Spinal cord (tissue), 10 donors: ENCODE measurements around the gene THSD1. TPM values are rescaled to one million over a fixed set of nuclear protein-coding genes. Genes with fewer than 3 reads are reported as not detected.
"Not testable (repeated sequence)": the region's sequence is repeated elsewhere in the genome, so short reads cannot be mapped to it uniquely, and the experiment has no call there.

ENCODE experiments used
- DNase-seq, 6 donors: peaks; one replicate each; pipeline versions ENCODE4 v3.0.0 to v3.0.0-alpha.2; 2013 to 2015; ENCODE audit warnings: low spot score in 6 of 6, low read depth in 4 of 6
- H3K27ac ChIP-seq: one replicate; pipeline ENCODE4 v1.5.1; 2013; ENCODE audit warnings: low read depth, low read length, control low read depth
- H3K27me3 ChIP-seq: one replicate; pipeline ENCODE4 v1.6.1; 2013; ENCODE audit warnings: low read length; ENCODE audit not compliant: control insufficient read depth, insufficient read depth
- H3K36me3 ChIP-seq: one replicate; pipeline ENCODE4 v1.6.1; 2013; ENCODE audit warnings: low read length; ENCODE audit not compliant: control insufficient read depth, insufficient read depth
- H3K4me1 ChIP-seq: one replicate; pipeline ENCODE4 v1.6.1; 2013; ENCODE audit warnings: low read length; ENCODE audit not compliant: control insufficient read depth, insufficient read depth
- H3K4me3 ChIP-seq: one replicate; pipeline ENCODE4 v1.5.1; 2013; ENCODE audit warnings: low read depth, low read length, control low read depth
- H3K9me3 ChIP-seq: one replicate; pipeline ENCODE4 v1.6.1; 2013; ENCODE audit warnings: low read length; ENCODE audit not compliant: control insufficient read depth, insufficient read depth
- WGBS: methylation state at CpG from one replicate; pipeline ENCODE4 v1.1.5; 2013; ENCODE audit warnings: missing lambda C conversion rate; ENCODE audit not compliant: insufficient coverage; 5-methylcytosine and 5-hydroxymethylcytosine counted together
- polyA plus RNA-seq, 2 donors: library from polyadenylated mRNA; unstranded; fragments of 120-200 nt; gene quantifications; one replicate each; pipeline ENCODE4 v1.2.1, GENCODE V29; 2013; ENCODE audit not compliant: insufficient read length in 2 of 2
- total RNA-seq, 2 donors: library from RNA; depleted of rRNA in 1 of 2; stranded (reverse); fragments of 120-200 nt in 1 of 2; fragments of >200 nt in 1 of 2; gene quantifications; one replicate each; pipeline versions ENCODE4 v1.2.3 to v1.2.4, GENCODE V29; 2013 to 2014
- donor health status: healthy.

THSD1 gene
- total and polyA plus RNA-seq, 4 donors = 10.0 to 20.5 (median 13.2) TPM

DNA sequence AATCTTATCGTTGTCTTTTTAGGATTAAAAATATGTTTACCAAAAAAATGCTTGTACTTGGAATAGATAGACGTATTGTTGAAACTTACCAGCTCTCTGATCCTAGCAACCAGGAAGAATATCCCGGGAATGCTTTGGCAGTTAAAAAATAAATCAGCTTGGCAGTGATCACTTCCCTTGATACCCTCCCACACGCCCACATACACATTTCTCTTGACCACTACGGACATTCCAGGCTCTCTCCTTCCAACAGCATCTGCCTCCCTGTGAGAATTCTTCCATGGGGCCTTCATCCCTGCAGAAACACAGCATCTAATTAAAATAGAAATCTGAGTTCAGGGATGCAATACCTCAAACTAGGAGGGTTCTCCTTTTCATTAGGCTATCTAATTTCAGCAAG, 57.9 kb downstream of the THSD1 start:
- WGBS = 40% methylated on average over 2 of the region's 5 CpGs
- no peaks in the 10 kb centered on the region for H3K4me1 ChIP-seq
- no peak overlapping the region for H3K27ac ChIP-seq
- H3K27me3 ChIP-seq = no peaks in the 10 kb centered on the region
- H3K36me3 ChIP-seq = no peaks in the 10 kb centered on the region
- H3K9me3 ChIP-seq = no peaks in the 10 kb centered on the region
- H3K4me3 ChIP-seq = no peak overlapping the region
- peak in 2 of 6 donors; percentile 10 to 20 for DNase-seq

DNA sequence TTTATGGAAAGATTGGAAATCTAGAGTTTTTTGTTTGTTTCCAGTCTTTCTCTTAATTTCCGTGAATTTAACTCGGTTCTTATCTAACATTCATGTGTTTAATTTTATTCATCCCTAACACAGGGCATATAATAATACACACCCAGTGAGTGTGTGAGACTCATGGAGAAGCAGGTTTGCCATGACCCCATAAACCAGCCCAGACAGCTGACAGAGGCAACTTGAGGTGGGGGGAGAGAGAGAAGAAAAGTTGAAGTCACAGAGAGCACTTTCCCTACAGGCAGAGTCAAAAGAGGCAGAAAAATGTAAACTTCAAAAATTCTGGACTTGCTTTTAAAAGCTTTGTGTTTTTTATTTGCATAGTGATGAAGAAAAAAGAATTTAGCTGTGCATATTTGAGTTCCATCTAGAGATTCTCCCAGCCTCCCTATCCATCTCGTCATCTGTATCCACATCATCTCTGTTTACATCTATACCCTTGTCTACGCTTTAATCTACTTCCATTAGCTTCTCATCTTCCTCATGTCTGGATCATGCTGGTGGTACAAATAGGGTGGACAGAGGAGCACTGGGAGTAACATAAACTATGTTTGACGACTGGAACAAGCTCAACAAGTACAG, 60.2 kb downstream of the THSD1 start:
- Histone ChIP-seq H3K9me3 (no peaks in the 10 kb centered on the region), H3K4me3 (no peak overlapping the region), H3K36me3 (no peaks in the 10 kb centered on the region), H3K27ac (no peak overlapping the region), H3K4me1 (no peaks in the 10 kb centered on the region), H3K27me3 (no peaks in the 10 kb centered on the region)
- DNase-seq = no peak
- no CpG with 5 or more reads among the region's 5 CpGs for WGBS

DNA sequence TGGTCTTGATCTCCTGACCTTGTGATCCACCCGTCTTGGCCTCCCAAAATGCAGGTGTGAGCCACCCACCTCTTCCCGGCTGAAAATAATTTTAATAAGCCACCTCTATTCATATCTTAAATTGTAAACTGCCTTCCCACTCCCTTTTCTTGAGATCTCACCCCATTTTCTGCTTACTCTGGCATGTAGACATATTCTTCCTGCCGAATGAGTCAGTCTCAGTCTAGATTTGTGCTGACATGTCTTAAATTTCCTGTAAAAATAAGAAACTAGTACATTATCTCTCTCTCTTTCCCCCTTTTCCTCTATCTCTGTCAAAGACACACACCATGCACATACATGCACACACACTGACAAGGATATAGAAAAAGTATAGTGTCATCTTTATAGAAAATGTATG, 60.9 kb downstream of the THSD1 start:
- WGBS = 73% methylated on average over 2 of the region's 3 CpGs

GRCh38 chr13:52344108-52344507, 61.9 kb downstream of the THSD1 start:
- no peaks in the 10 kb centered on the region for H3K36me3 ChIP-seq
- WGBS = 87% methylated on average over 8 of the region's 10 CpGs
- no peaks in the 10 kb centered on the region for H3K4me1 ChIP-seq
- H3K9me3 ChIP-seq = no peaks in the 10 kb centered on the region
- no peak for DNase-seq
- no peak overlapping the region for H3K4me3 ChIP-seq
- H3K27ac ChIP-seq = no peak overlapping the region
- H3K27me3 ChIP-seq = no peaks in the 10 kb centered on the region

More for the DNA sequence above, 60.9 kb downstream of the THSD1 start:
- Histone ChIP-seq H3K4me3 (no peak overlapping the region), H3K9me3 (no peaks in the 10 kb centered on the region), H3K4me1 (no peaks in the 10 kb centered on the region), H3K27ac (no peak overlapping the region), H3K27me3 (no peaks in the 10 kb centered on the region), H3K36me3 (no peaks in the 10 kb centered on the region)
- DNase-seq = no peak

- H3K4me1 ChIP-seq, H3K9me3 ChIP-seq, H3K27me3 ChIP-seq, H3K4me3 ChIP-seq, H3K27ac ChIP-seq, DNase-seq, H3K36me3 ChIP-seq: not testable (repeated sequence)
- WGBS = no CpG with 5 or more reads among the region's 3 CpGs
These were observed 63.8 kb downstream of the THSD1 start for GRCh38 chr13:52342203-52342602.

GRCh38 chr13:52337828-52338455, 68.0 kb downstream of the THSD1 start:
- not testable (repeated sequence) for DNase-seq, H3K4me3 ChIP-seq, H3K27me3 ChIP-seq, H3K4me1 ChIP-seq, H3K9me3 ChIP-seq, H3K27ac ChIP-seq, H3K36me3 ChIP-seq
- no CpG with 5 or more reads among the region's 7 CpGs for WGBS

DNA sequence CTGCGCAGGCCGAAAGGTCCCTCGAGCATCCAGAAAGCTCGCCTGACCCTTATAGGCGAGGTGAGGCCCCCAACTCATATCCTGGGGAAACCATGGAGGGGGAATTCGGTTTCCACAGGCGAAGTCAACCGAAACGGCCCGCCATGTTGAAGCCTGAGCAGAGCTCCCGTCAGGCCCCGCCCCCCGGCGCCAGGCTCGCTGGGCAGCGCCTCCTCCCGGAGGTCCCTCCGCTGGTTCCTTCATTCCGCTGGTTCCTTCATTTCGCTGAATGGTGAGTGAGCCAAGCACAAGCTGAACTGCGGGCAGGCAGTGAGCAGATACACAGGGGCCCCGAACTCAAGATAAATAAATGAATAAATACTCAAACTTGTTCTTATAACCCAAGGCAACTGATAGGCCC, 71.9 kb downstream of the THSD1 start:
- not testable (repeated sequence) for H3K27ac ChIP-seq, H3K4me3 ChIP-seq, H3K36me3 ChIP-seq, H3K4me1 ChIP-seq, H3K9me3 ChIP-seq, H3K27me3 ChIP-seq, DNase-seq
- no CpG with 5 or more reads among the region's 22 CpGs for WGBS

GRCh38 chr13:52331844-52332243, 74.1 kb downstream of the THSD1 start:
- H3K36me3 ChIP-seq, H3K4me3 ChIP-seq, H3K27ac ChIP-seq, H3K27me3 ChIP-seq, H3K4me1 ChIP-seq, DNase-seq, H3K9me3 ChIP-seq: not testable (repeated sequence)
- WGBS = no CpG with 5 or more reads among the region's 6 CpGs
